HUES48 (cell line): ENCODE measurements around the gene SPOCK3.

ENCODE experiments used
- H3K27ac ChIP-seq: one replicate; pipeline ENCODE4 v1.7.0; 2013; ENCODE audit warnings: low read depth, low read length, inconsistent platforms
- H3K27me3 ChIP-seq: 2 replicates; pipeline ENCODE4 v1.6.1; 2013; ENCODE audit warnings: mild to moderate bottlenecking, low read length; ENCODE audit not compliant: control insufficient read depth, insufficient read depth
- H3K36me3 ChIP-seq: 2 replicates; pipeline ENCODE4 v1.6.1; 2013; ENCODE audit warnings: low read length; ENCODE audit not compliant: control insufficient read depth, insufficient read depth
- H3K4me1 ChIP-seq: 2 replicates; pipeline ENCODE4 v1.6.1; 2013; ENCODE audit warnings: mild to moderate bottlenecking, low read length; ENCODE audit not compliant: control insufficient read depth, insufficient read depth
- H3K4me3 ChIP-seq: 2 replicates; pipeline ENCODE4 v1.5.1; 2013; ENCODE audit warnings: mild to moderate bottlenecking, low read depth, low read length
- H3K9ac ChIP-seq: 2 replicates; pipeline ENCODE4 v1.6.1; 2013; ENCODE audit warnings: mild to moderate bottlenecking, low read depth, low read length, moderate library complexity
- H3K9me3 ChIP-seq: 2 replicates; pipeline ENCODE4 v1.6.1; 2013; ENCODE audit warnings: low read length; ENCODE audit not compliant: control insufficient read depth, insufficient read depth

The SPOCK3 gene

GRCh38 chr4:167003326-167003725 lies 231.0 kb downstream of the SPOCK3 start:
- Histone ChIP-seq H3K9ac (no peak overlapping the region), H3K9me3 (no peaks in the 10 kb centered on the region), H3K27ac (no peak overlapping the region), H3K4me3 (no peak overlapping the region), H3K4me1 (no peaks in the 10 kb centered on the region), H3K36me3 (no peaks in the 10 kb centered on the region), H3K27me3 (no peaks in the 10 kb centered on the region)

- Histone ChIP-seq H3K9me3 (no peaks in the 10 kb centered on the region), H3K27me3 (no peaks in the 10 kb centered on the region), H3K4me1 (no peaks in the 10 kb centered on the region), H3K27ac (no peak overlapping the region), H3K9ac (no peak overlapping the region), H3K4me3 (no peak overlapping the region), H3K36me3 (no peaks in the 10 kb centered on the region)
Measured at GRCh38 chr4:167000141-167000852, 234.0 kb downstream of the SPOCK3 start.

- Histone ChIP-seq H3K36me3 (no peaks in the 10 kb centered on the region), H3K4me1 (no peaks in the 10 kb centered on the region), H3K4me3 (no peak overlapping the region), H3K27ac (no peak overlapping the region), H3K9ac (no peak overlapping the region), H3K9me3 (no peaks in the 10 kb centered on the region), H3K27me3 (no peaks in the 10 kb centered on the region)
Measured at GRCh38 chr4:166996216-166996615, 238.1 kb downstream of the SPOCK3 start.

DNA sequence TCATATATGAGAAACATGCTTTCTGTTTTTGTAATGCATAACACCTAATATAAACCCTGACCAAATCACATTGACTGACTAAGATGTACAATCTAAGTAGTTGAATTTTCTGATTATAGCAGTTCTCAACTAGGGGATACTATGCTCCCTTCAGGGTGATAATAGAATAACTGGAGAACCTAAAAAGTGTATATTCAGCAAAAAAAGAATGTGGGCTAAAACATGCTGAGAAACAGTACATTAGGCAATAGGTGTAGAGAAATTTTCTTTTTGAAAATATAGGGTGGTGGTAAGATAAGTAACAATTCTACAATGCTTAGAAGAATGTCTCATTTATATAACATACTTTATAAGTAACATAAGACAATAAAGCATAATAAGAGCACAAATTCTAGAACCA lies 239.6 kb downstream of the SPOCK3 start:
- Histone ChIP-seq H3K27me3 (no peaks in the 10 kb centered on the region), H3K27ac (no peak overlapping the region), H3K36me3 (no peaks in the 10 kb centered on the region), H3K4me3 (no peak overlapping the region), H3K9ac (no peak overlapping the region), H3K4me1 (no peaks in the 10 kb centered on the region), H3K9me3 (no peaks in the 10 kb centered on the region)

DNA sequence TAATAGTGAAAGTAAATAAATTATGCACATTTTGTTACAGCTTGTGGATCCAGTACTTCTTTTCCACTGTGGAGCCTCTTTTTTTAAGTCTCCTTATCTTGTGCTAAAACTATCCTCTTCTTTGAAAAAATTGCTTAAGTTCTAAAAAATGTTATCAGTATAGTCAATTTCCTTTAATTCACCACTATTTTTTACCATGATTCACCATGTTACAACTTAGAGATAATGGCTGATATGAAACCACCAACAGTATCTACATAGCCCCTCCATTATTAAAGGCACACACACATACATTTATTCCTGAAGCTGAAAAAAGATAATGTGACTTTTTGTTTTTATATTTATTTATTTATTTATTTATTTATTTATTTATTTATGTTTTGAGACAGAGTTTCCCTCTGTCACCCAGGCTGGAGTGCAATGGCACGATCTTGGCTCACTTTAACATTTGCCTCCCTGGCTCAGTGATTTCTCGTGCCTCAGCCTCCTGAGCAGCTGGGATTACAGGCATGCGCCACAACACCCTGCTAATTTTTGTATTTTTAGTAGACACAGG lies 243.2 kb downstream of the SPOCK3 start:
- Histone ChIP-seq H3K9ac (no peak overlapping the region), H3K9me3 (no peaks in the 10 kb centered on the region), H3K4me1 (no peaks in the 10 kb centered on the region), H3K27me3 (no peaks in the 10 kb centered on the region), H3K27ac (no peak overlapping the region), H3K4me3 (no peak overlapping the region), H3K36me3 (no peaks in the 10 kb centered on the region)

DNA sequence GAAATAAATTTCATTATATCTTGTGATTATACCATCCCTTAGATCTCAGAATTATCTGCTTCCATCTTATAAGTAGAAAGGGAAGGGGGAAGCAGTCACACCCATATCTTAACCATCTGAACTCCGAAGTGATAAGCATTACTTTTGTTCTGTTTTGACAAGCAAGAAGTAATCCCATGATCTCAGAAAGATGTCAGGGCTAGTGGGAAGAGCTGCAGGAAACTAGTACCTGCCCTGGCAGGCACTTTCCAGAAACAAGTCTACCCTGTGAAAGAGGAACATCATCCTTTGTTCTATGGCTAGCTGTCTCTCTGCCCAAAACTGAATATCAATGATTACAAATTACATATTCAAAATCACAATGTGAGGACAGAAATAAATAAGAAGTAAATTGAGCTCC lies 244.4 kb downstream of the SPOCK3 start:
- H3K4me3 ChIP-seq: no peak overlapping the region

DNA sequence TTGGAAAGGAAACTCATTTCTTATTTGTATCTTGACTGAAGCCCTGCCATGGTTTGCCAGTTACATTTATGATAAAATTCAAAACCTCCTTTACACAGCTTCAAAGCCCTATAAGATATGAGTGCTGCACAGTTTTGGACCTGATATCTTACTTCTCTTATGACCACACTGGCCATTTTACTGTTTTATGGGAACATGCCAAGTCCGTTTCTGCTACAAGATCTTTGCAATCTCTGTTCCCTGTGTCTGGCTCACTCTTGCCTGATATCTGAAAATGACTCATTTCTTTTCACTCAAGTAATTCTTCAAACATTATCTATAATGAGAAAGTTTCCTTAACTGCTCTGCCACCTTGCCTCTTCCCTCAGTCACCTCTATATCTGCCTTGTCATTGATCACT lies 247.3 kb downstream of the SPOCK3 start:
- no peaks in the 10 kb centered on the region for H3K27me3 ChIP-seq
- no peak overlapping the region for H3K27ac ChIP-seq
- H3K36me3 ChIP-seq: no peaks in the 10 kb centered on the region
- H3K9me3 ChIP-seq: no peaks in the 10 kb centered on the region
- no peaks in the 10 kb centered on the region for H3K4me1 ChIP-seq
- no peak overlapping the region for H3K4me3 ChIP-seq
- no peak overlapping the region for H3K9ac ChIP-seq

More for the DNA sequence above, 244.4 kb downstream of the SPOCK3 start:
- Histone ChIP-seq H3K9ac (no peak overlapping the region), H3K9me3 (no peaks in the 10 kb centered on the region), H3K27me3 (no peaks in the 10 kb centered on the region), H3K4me1 (no peaks in the 10 kb centered on the region), H3K27ac (no peak overlapping the region), H3K36me3 (no peaks in the 10 kb centered on the region)

- Histone ChIP-seq H3K9me3 (0 out of 2 replicates have a peak, but pooled peaks cover 5% of the 10 kb centered on the region), H3K4me3 (no peak overlapping the region), H3K27me3 (no peaks in the 10 kb centered on the region), H3K9ac (no peak overlapping the region), H3K27ac (no peak overlapping the region), H3K4me1 (no peaks in the 10 kb centered on the region), H3K36me3 (no peaks in the 10 kb centered on the region)
Measured at GRCh38 chr4:166981847-166982246, 252.4 kb downstream of the SPOCK3 start.

- Histone ChIP-seq H3K27me3 (no peaks in the 10 kb centered on the region), H3K36me3 (no peaks in the 10 kb centered on the region), H3K4me1 (no peaks in the 10 kb centered on the region), H3K9me3 (0 out of 2 replicates have a peak, but pooled peaks cover 5% of the 10 kb centered on the region), H3K4me3 (no peak overlapping the region), H3K9ac (no peak overlapping the region), H3K27ac (no peak overlapping the region)
Measured at GRCh38 chr4:166980419-166980818, 253.9 kb downstream of the SPOCK3 start.

GRCh38 chr4:166977596-166977995 lies 256.7 kb downstream of the SPOCK3 start:
- Histone ChIP-seq H3K4me1 (no peaks in the 10 kb centered on the region), H3K9ac (no peak overlapping the region), H3K36me3 (no peaks in the 10 kb centered on the region), H3K4me3 (no peak overlapping the region), H3K9me3 (0 out of 2 replicates have a peak, but pooled peaks cover 5% of the 10 kb centered on the region), H3K27ac (no peak overlapping the region), H3K27me3 (no peaks in the 10 kb centered on the region)

DNA sequence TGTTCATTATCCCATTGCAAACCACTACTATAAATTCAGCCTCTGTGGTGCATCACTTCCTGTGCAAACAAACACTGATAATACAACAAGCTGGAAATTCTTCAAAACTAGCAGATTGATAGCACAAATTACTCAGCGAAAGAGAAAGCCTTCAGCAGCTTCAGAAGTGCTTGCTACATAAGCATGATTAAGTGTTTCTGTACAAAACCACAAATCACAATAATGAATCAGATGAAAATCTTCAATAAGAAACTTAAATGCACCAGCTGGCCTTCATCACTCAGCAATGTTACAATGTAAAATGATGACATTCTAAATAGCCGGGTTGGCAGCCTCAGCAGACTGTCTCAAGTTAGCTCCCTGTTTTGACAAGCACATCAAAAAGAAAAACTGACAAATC lies 262.2 kb downstream of the SPOCK3 start:
- Histone ChIP-seq H3K27me3 (no peaks in the 10 kb centered on the region), H3K27ac (no peak overlapping the region), H3K4me1 (no peaks in the 10 kb centered on the region), H3K9ac (no peak overlapping the region), H3K9me3 (peaks cover 13% of the 10 kb centered on the region; the same call in 1 of the 2 replicates), H3K36me3 (no peaks in the 10 kb centered on the region), H3K4me3 (no peak overlapping the region)
